WI38 (cell line): Measurements from ENCODE around the gene CR1L.
"Not testable (repeated sequence)": the region's sequence is repeated elsewhere in the genome, so short reads cannot be mapped to it uniquely, and the experiment has no call there.

ENCODE experiments used
- H3K4me3 ChIP-seq: 2 replicates; pipeline ENCODE4 v1.5.1; 2011; ENCODE audit warnings: low read depth, mild to moderate bottlenecking, control low read depth, low read length
- CTCF ChIP-seq: IDR thresholded peaks from 2 replicates; pipeline ENCODE4 v1.5.1; 2012; ENCODE audit warnings: low read depth, mild to moderate bottlenecking, control low read depth, low read length

CR1L gene

GRCh38 chr1:207666342-207666741, 21.4 kb downstream of the CR1L start:
- TF ChIP-seq CTCF, result no peak
- no peak overlapping the region for H3K4me3 ChIP-seq

GRCh38 chr1:207669528-207670009, 24.6 kb downstream of the CR1L start:
- no peak overlapping the region for H3K4me3 ChIP-seq
- no peak for TF ChIP-seq CTCF

- TF ChIP-seq CTCF, result no peak
- H3K4me3 ChIP-seq, result no peak overlapping the region
Observed at GRCh38 chr1:207670192-207670591, 25.3 kb downstream of the CR1L start.

- H3K4me3 ChIP-seq, result no peak overlapping the region
Observed at GRCh38 chr1:207670997-207671396, 26.1 kb downstream of the CR1L start.

GRCh38 chr1:207672522-207673130, 27.7 kb downstream of the CR1L start:
- no peak overlapping the region for H3K4me3 ChIP-seq
- no peak for TF ChIP-seq CTCF

More at GRCh38 chr1:207670997-207671396, 26.1 kb downstream of the CR1L start:
- no peak for TF ChIP-seq CTCF

GRCh38 chr1:207673399-207673798, 28.5 kb downstream of the CR1L start:
- no peak for TF ChIP-seq CTCF
- no peak overlapping the region for H3K4me3 ChIP-seq

GRCh38 chr1:207676153-207676552, 31.2 kb downstream of the CR1L start:
- TF ChIP-seq CTCF, result no peak
- H3K4me3 ChIP-seq, result no peak overlapping the region

- H3K4me3 ChIP-seq, result not testable (repeated sequence)
Observed at GRCh38 chr1:207680590-207681388, 35.9 kb downstream of the CR1L start.

- H3K4me3 ChIP-seq, result not testable (repeated sequence)
Observed at GRCh38 chr1:207682872-207683434, 38.0 kb downstream of the CR1L start.

- not testable (repeated sequence) for H3K4me3 ChIP-seq
Observed at GRCh38 chr1:207690551-207690950, 45.6 kb downstream of the CR1L start.
